ENCODE results near the gene FASTK.
A peak's percentile ranks its signal among the peaks of the same experiment; 100 is the strongest.

Gene FASTK

GRCh38 chr7:151038951-151039849, 41.4 kb downstream of the FASTK start:
- H3K9me3 ChIP-seq (ENCODE audit: control insufficient read depth, low read length): no peaks in the 10 kb centered on the region
- H3K79me1 ChIP-seq (replicated peaks; ENCODE audit: low read length, poor library complexity, severe bottlenecking): peaks cover 2% of the 10 kb centered on the region
- H2BK15ac ChIP-seq (ENCODE audit: low read depth, poor library complexity, severe bottlenecking): no peak overlapping the region
- H3K23ac ChIP-seq (ENCODE audit: low read length in 2 of 2): peak overlapping the region in 1 of 2 experiments; percentile 78
- H2BK5ac ChIP-seq (ENCODE audit: low read depth, low read length, poor library complexity, severe bottlenecking): no peak overlapping the region
- H2AFZ ChIP-seq (ENCODE audit: low read depth, low read length): no peak overlapping the region
- H3K4ac ChIP-seq (ENCODE audit: low read depth in 1 of 2, low read length in 2 of 2): peak overlapping the region; percentile 1 to 81
- peak overlapping the region; percentile 65 for H3K27ac ChIP-seq (ENCODE audit: low read length, poor library complexity, severe bottlenecking)
- peak overlapping the region; percentile 25 to 84 for H3K18ac ChIP-seq (ENCODE audit: low read depth in 1 of 2, low read length in 2 of 2)
- peak overlapping the region in 1 of 2 experiments; percentile 73 for H3K14ac ChIP-seq (ENCODE audit: low read length in 2 of 2)
- peak overlapping the region; percentile 88 for H2BK120ac ChIP-seq (ENCODE audit: low read depth, low read length)
- no peak overlapping the region for H3K4me3 ChIP-seq (ENCODE audit: insufficient read depth in 1 of 2, low read depth in 1 of 2, low read length in 2 of 2)
- WGBS: 32% methylated on average over 10 of the region's 12 CpGs
- no peak overlapping the region for H4K8ac ChIP-seq (ENCODE audit: low read length)
- no peak overlapping the region for H3K4me2 ChIP-seq (ENCODE audit: low read length, poor library complexity, severe bottlenecking)
- H2AK5ac ChIP-seq (ENCODE audit: low read length, severe bottlenecking): no peak overlapping the region
- no peaks in the 10 kb centered on the region for H3K27me3 ChIP-seq (ENCODE audit: control insufficient read depth in 1 of 2, insufficient read depth in 1 of 2, low read length in 2 of 2)
- H4K91ac ChIP-seq (ENCODE audit: low read length): peak overlapping the region; percentile 3
- H3K9ac ChIP-seq (ENCODE audit: low read length): peak overlapping the region; percentile 80
- H3K4me1 ChIP-seq (ENCODE audit: control insufficient read depth, insufficient read depth, low read depth, low read length): peaks cover 26% of the 10 kb centered on the region
- DNase-seq: peak; percentile 99
- H2BK12ac ChIP-seq (ENCODE audit: low read length in 2 of 2): peak overlapping the region; percentile 94
- peaks cover 36 to 69% of the 10 kb centered on the region in 2 experiments for H3K36me3 ChIP-seq (ENCODE audit: control insufficient read depth in 1 of 2, insufficient read depth in 2 of 2, low read depth in 1 of 2, low read length in 2 of 2)

- no peak overlapping the region for H2BK5ac ChIP-seq (ENCODE audit: low read depth, low read length, poor library complexity, severe bottlenecking)
- no peak overlapping the region for H2AFZ ChIP-seq (ENCODE audit: low read depth, low read length)
- H3K27ac ChIP-seq (ENCODE audit: low read length, poor library complexity, severe bottlenecking): no peak overlapping the region
- H3K27me3 ChIP-seq (ENCODE audit: control insufficient read depth in 1 of 2, insufficient read depth in 1 of 2, low read length in 2 of 2): no peaks in the 10 kb centered on the region
- peaks cover 20% of the 10 kb centered on the region for H3K79me1 ChIP-seq (replicated peaks; ENCODE audit: low read length, poor library complexity, severe bottlenecking)
- no peak overlapping the region for H2AK5ac ChIP-seq (ENCODE audit: low read length, severe bottlenecking)
- no peak overlapping the region for H3K14ac ChIP-seq (ENCODE audit: low read length in 2 of 2)
- no peak overlapping the region for H3K9ac ChIP-seq (ENCODE audit: low read length)
- no peak overlapping the region for H2BK15ac ChIP-seq (ENCODE audit: low read depth, poor library complexity, severe bottlenecking)
- H3K4me1 ChIP-seq (ENCODE audit: control insufficient read depth, insufficient read depth, low read depth, low read length): peaks cover 26% of the 10 kb centered on the region
- H3K9me3 ChIP-seq (ENCODE audit: control insufficient read depth, low read length): no peaks in the 10 kb centered on the region
- H3K36me3 ChIP-seq (ENCODE audit: control insufficient read depth in 1 of 2, insufficient read depth in 2 of 2, low read depth in 1 of 2, low read length in 2 of 2): peaks cover 53 to 55% of the 10 kb centered on the region in 2 experiments
- DNase-seq: no peak
- no peak overlapping the region for H4K91ac ChIP-seq (ENCODE audit: low read length)
- no peak overlapping the region for H3K4ac ChIP-seq (ENCODE audit: low read depth in 1 of 2, low read length in 2 of 2)
- H2BK120ac ChIP-seq (ENCODE audit: low read depth, low read length): no peak overlapping the region
- no peak overlapping the region for H4K8ac ChIP-seq (ENCODE audit: low read length)
- no peak overlapping the region for H3K18ac ChIP-seq (ENCODE audit: low read depth in 1 of 2, low read length in 2 of 2)
- no peak overlapping the region for H2BK12ac ChIP-seq (ENCODE audit: low read length in 2 of 2)
- H3K23ac ChIP-seq (ENCODE audit: low read length in 2 of 2): no peak overlapping the region
- H3K4me3 ChIP-seq (ENCODE audit: insufficient read depth in 1 of 2, low read depth in 1 of 2, low read length in 2 of 2): no peak overlapping the region
- no peak overlapping the region for H3K4me2 ChIP-seq (ENCODE audit: low read length, poor library complexity, severe bottlenecking)
- 96% methylated on average over 17 of the region's 17 CpGs for WGBS
These were observed 44.7 kb downstream of the FASTK start for GRCh38 chr7:151035902-151036301.

GRCh38 chr7:151035026-151035717, 45.4 kb downstream of the FASTK start:
- Histone ChIP-seq H3K4me3 (ENCODE audit: insufficient read depth in 1 of 2, low read depth in 1 of 2, low read length in 2 of 2) (no peak overlapping the region), H3K4me1 (ENCODE audit: control insufficient read depth, insufficient read depth, low read depth, low read length) (peaks cover 23% of the 10 kb centered on the region), H2AFZ (ENCODE audit: low read depth, low read length) (no peak overlapping the region), H4K8ac (ENCODE audit: low read length) (no peak overlapping the region), H3K4ac (ENCODE audit: low read depth in 1 of 2, low read length in 2 of 2) (no peak overlapping the region), H3K23ac (ENCODE audit: low read length in 2 of 2) (no peak overlapping the region), H3K27ac (ENCODE audit: low read length, poor library complexity, severe bottlenecking) (no peak overlapping the region), H2BK5ac (ENCODE audit: low read depth, low read length, poor library complexity, severe bottlenecking) (no peak overlapping the region), H3K4me2 (ENCODE audit: low read length, poor library complexity, severe bottlenecking) (no peak overlapping the region), H3K79me1 (replicated peaks; ENCODE audit: low read length, poor library complexity, severe bottlenecking) (peaks cover 20% of the 10 kb centered on the region), H2BK120ac (ENCODE audit: low read depth, low read length) (no peak overlapping the region), H2BK12ac (ENCODE audit: low read length in 2 of 2) (peak overlapping the region in 1 of 2 experiments; percentile 12), H3K9me3 (ENCODE audit: control insufficient read depth, low read length) (no peaks in the 10 kb centered on the region), H2BK15ac (ENCODE audit: low read depth, poor library complexity, severe bottlenecking) (no peak overlapping the region), H3K14ac (ENCODE audit: low read length in 2 of 2) (no peak overlapping the region), H3K18ac (ENCODE audit: low read depth in 1 of 2, low read length in 2 of 2) (no peak overlapping the region), H3K27me3 (ENCODE audit: control insufficient read depth in 1 of 2, insufficient read depth in 1 of 2, low read length in 2 of 2) (no peaks in the 10 kb centered on the region), H3K9ac (ENCODE audit: low read length) (no peak overlapping the region), H4K91ac (ENCODE audit: low read length) (no peak overlapping the region), H3K36me3 (ENCODE audit: control insufficient read depth in 1 of 2, insufficient read depth in 2 of 2, low read depth in 1 of 2, low read length in 2 of 2) (peaks cover 48 to 53% of the 10 kb centered on the region in 2 experiments), H2AK5ac (ENCODE audit: low read length, severe bottlenecking) (no peak overlapping the region)
- WGBS: 93% methylated on average over 20 of the region's 21 CpGs
- no peak for DNase-seq
